PFSK-1 (cell line): ENCODE results near the gene MAST1.

ENCODE experiments used
- POLR2AphosphoS5 ChIP-seq: IDR thresholded peaks from 2 replicates; pipeline ENCODE4 v1.6.1; 2012; ENCODE audit warnings: low read depth, mild to moderate bottlenecking, control low read depth, low read length, moderate library complexity
- TAF1 ChIP-seq: IDR thresholded peaks from 2 replicates; pipeline ENCODE4 v1.6.1; 2012; ENCODE audit warnings: low read length, control low read depth, borderline replicate concordance; ENCODE audit not compliant: insufficient read depth
- TF ChIP-seq, protein P1 (sequence below), 2 experiments: IDR thresholded peaks; 2 replicates each; pipeline versions ENCODE4 v1.6.1 to v1.8.0; 2011 to 2012; ENCODE audit warnings: low read depth in 2 of 2, low read length in 2 of 2, control low read depth in 1 of 2, inconsistent platforms in 1 of 2, mild to moderate bottlenecking in 1 of 2, moderate library complexity in 1 of 2; ENCODE audit not compliant: insufficient read depth in 1 of 2

- TF ChIP-seq, protein P1, sequence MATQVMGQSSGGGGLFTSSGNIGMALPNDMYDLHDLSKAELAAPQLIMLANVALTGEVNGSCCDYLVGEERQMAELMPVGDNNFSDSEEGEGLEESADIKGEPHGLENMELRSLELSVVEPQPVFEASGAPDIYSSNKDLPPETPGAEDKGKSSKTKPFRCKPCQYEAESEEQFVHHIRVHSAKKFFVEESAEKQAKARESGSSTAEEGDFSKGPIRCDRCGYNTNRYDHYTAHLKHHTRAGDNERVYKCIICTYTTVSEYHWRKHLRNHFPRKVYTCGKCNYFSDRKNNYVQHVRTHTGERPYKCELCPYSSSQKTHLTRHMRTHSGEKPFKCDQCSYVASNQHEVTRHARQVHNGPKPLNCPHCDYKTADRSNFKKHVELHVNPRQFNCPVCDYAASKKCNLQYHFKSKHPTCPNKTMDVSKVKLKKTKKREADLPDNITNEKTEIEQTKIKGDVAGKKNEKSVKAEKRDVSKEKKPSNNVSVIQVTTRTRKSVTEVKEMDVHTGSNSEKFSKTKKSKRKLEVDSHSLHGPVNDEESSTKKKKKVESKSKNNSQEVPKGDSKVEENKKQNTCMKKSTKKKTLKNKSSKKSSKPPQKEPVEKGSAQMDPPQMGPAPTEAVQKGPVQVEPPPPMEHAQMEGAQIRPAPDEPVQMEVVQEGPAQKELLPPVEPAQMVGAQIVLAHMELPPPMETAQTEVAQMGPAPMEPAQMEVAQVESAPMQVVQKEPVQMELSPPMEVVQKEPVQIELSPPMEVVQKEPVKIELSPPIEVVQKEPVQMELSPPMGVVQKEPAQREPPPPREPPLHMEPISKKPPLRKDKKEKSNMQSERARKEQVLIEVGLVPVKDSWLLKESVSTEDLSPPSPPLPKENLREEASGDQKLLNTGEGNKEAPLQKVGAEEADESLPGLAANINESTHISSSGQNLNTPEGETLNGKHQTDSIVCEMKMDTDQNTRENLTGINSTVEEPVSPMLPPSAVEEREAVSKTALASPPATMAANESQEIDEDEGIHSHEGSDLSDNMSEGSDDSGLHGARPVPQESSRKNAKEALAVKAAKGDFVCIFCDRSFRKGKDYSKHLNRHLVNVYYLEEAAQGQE (IDR thresholded peaks at IDR 0.05; ENCODE audit: insufficient read depth in 1 of 2, low read depth in 2 of 2, low read length in 2 of 2): no peak
- TF ChIP-seq TAF1 (0 out of 2 replicates have a peak, but pooled peaks have one; percentile 34), POLR2AphosphoS5 (peak; percentile 52; the same call in 1 of the 2 replicates)
Measured at GRCh38 chr19:12881172-12881808, 43.0 kb downstream of the MAST1 start, which contains the start of gene DNASE2.
